ENCODE results near the gene MEDAG.

- TF ChIP-seq POLR2AphosphoS5 (IDR thresholded peaks at IDR 0.05) (no peak), CTCF (IDR thresholded peaks at IDR 0.05 in 8 of 11, conservative IDR thresholded peaks at IDR 0.05 in 3 of 11) (no peak), POLR2A (IDR thresholded peaks at IDR 0.05) (no peak)
Measured at GRCh38 chr13:30898070-30898469, 8.0 kb upstream of the MEDAG start.
